Endothelial cell (in vitro differentiated cells): ENCODE data around the gene SUMF2. TPM values are rescaled to one million over a fixed set of nuclear protein-coding genes. Genes with fewer than 3 reads are reported as not detected.

Source experiments
- DNase-seq: peaks from one replicate; pipeline ENCODE4 v3.0.0; 2021; ENCODE audit warnings: low spot score
- H3K27ac Mint-ChIP-seq: one replicate; pipeline ENCODE4 v1.8.0; 2021; ENCODE audit warnings: mixed read lengths, inconsistent platforms; ENCODE audit not compliant: unreplicated experiment
- H3K27me3 Mint-ChIP-seq: one replicate; pipeline ENCODE4 v1.8.0; 2021; ENCODE audit warnings: mild to moderate bottlenecking, moderate library complexity, mixed read lengths, inconsistent platforms; ENCODE audit not compliant: unreplicated experiment
- H3K36me3 Mint-ChIP-seq: one replicate; pipeline ENCODE4 v1.8.0; 2021; ENCODE audit warnings: mild to moderate bottlenecking, low read depth, mixed read lengths, inconsistent platforms; ENCODE audit not compliant: unreplicated experiment
- H3K4me1 Mint-ChIP-seq: one replicate; pipeline ENCODE4 v1.8.0; 2021; ENCODE audit warnings: mild to moderate bottlenecking, mixed read lengths, inconsistent platforms; ENCODE audit not compliant: unreplicated experiment
- H3K4me3 Mint-ChIP-seq: one replicate; pipeline ENCODE4 v1.8.0; 2021; ENCODE audit warnings: mild to moderate bottlenecking, mixed read lengths, inconsistent platforms; ENCODE audit not compliant: unreplicated experiment
- H3K9me3 Mint-ChIP-seq: one replicate; pipeline ENCODE4 v1.8.0; 2021; ENCODE audit warnings: mixed read lengths, inconsistent platforms; ENCODE audit not compliant: unreplicated experiment
- total RNA-seq: library from RNA; stranded (reverse); fragmentation: NEBNext Ultra II Directional; extraction: Animal tissue kit (Norgen Biotek cat#: 25700); gene quantifications from one replicate; pipeline ENCODE4 v1.2.1, GENCODE V29; 2021; ENCODE audit not compliant: unreplicated experiment
- TF ChIP-seq, protein P1 (sequence below): fragments of 200-600 bp; sonication (generic); IDR thresholded peaks from one replicate; pipeline ENCODE4 v1.5.0; 2021; ENCODE audit warnings: antibody characterized with exemption; ENCODE audit not compliant: unreplicated experiment

Gene SUMF2
- total RNA-seq, 1 donor from 2014 or later, result 110 TPM

GRCh38 chr7:56121440-56121839 is 57.4 kb downstream of the SUMF2 start:
- H3K4me1 Mint-ChIP-seq, result no peaks in the 10 kb centered on the region
- DNase-seq, result no peak
- peaks cover 2% of the 10 kb centered on the region for H3K27me3 Mint-ChIP-seq
- no peak overlapping the region for H3K4me3 Mint-ChIP-seq
- H3K9me3 Mint-ChIP-seq, result peaks cover 34% of the 10 kb centered on the region
- TF ChIP-seq, protein P1, sequence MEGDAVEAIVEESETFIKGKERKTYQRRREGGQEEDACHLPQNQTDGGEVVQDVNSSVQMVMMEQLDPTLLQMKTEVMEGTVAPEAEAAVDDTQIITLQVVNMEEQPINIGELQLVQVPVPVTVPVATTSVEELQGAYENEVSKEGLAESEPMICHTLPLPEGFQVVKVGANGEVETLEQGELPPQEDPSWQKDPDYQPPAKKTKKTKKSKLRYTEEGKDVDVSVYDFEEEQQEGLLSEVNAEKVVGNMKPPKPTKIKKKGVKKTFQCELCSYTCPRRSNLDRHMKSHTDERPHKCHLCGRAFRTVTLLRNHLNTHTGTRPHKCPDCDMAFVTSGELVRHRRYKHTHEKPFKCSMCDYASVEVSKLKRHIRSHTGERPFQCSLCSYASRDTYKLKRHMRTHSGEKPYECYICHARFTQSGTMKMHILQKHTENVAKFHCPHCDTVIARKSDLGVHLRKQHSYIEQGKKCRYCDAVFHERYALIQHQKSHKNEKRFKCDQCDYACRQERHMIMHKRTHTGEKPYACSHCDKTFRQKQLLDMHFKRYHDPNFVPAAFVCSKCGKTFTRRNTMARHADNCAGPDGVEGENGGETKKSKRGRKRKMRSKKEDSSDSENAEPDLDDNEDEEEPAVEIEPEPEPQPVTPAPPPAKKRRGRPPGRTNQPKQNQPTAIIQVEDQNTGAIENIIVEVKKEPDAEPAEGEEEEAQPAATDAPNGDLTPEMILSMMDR, result no peak
- no peak overlapping the region for H3K27ac Mint-ChIP-seq
- peaks cover 3% of the 10 kb centered on the region for H3K36me3 Mint-ChIP-seq

DNA sequence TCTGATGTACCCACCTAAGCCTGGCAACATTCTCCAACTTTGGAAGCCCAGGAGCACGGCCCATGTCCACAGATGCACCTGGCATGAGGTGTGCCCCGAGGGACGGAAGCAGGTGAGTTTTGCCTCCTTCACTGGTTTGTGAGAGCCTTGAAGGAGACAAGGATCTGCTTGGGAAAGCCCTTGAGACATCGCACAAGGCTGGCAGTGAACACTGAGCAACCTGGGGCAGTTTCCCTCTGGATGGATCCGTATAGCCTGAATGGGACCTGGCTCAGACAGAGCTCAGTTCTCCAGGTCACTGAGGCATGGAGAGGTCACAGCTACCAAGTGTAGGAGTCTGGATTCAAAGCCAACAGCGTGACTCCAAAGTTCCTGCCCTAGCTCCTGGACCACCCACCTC is 60.9 kb downstream of the SUMF2 start:
- DNase-seq, result no peak
- Mint-ChIP-seq H3K4me1 (no peaks in the 10 kb centered on the region), H3K9me3 (peaks cover 28% of the 10 kb centered on the region), H3K27me3 (peaks cover 3% of the 10 kb centered on the region), H3K27ac (no peak overlapping the region), H3K36me3 (peaks cover 3% of the 10 kb centered on the region), H3K4me3 (no peak overlapping the region)
- TF ChIP-seq, protein P1, result no peak

- no peak overlapping the region for H3K4me3 Mint-ChIP-seq
- peaks cover 3% of the 10 kb centered on the region for H3K36me3 Mint-ChIP-seq
- H3K27ac Mint-ChIP-seq, result no peak overlapping the region
- H3K9me3 Mint-ChIP-seq, result peaks cover 23% of the 10 kb centered on the region
- no peaks in the 10 kb centered on the region for H3K4me1 Mint-ChIP-seq
- DNase-seq, result no peak
- TF ChIP-seq, protein P1, result no peak
- peaks cover 3% of the 10 kb centered on the region for H3K27me3 Mint-ChIP-seq
Observed at GRCh38 chr7:56125831-56126230, 61.7 kb downstream of the SUMF2 start.

- Mint-ChIP-seq H3K4me1 (no peaks in the 10 kb centered on the region), H3K27me3 (peaks cover 1% of the 10 kb centered on the region), H3K36me3 (peaks cover 3% of the 10 kb centered on the region), H3K4me3 (no peak overlapping the region), H3K9me3 (peaks cover 19% of the 10 kb centered on the region), H3K27ac (no peak overlapping the region)
- TF ChIP-seq, protein P1, result no peak
- DNase-seq, result no peak
Observed at GRCh38 chr7:56127241-56127975, 63.3 kb downstream of the SUMF2 start.

Other genes starting within 250 kb of the SUMF2 start
- gene SEPTIN14, start 201.5 kb upstream of the SUMF2 start, total RNA-seq, result not detected
- 4.4 TPM for gene ZNF713, start 176.8 kb upstream of the SUMF2 start, total RNA-seq
- gene MRPS17, start 112.4 kb upstream of the SUMF2 start, total RNA-seq, result 11.7 TPM
- 39.4 TPM for gene NIPSNAP2, start 99.7 kb upstream of the SUMF2 start, total RNA-seq
- 38.1 TPM for gene PSPH, start 12.8 kb upstream of the SUMF2 start, total RNA-seq
- 174 TPM for gene CCT6A, start 12.5 kb upstream of the SUMF2 start, total RNA-seq
- gene PHKG1, start 28.7 kb downstream of the SUMF2 start, total RNA-seq, result not detected
- gene CHCHD2, start 42.2 kb downstream of the SUMF2 start, total RNA-seq, result 1.7 TPM
- gene NUPR2, start 52.1 kb downstream of the SUMF2 start, total RNA-seq, result not detected